Measurements from ENCODE around the gene PODXL.

DNA sequence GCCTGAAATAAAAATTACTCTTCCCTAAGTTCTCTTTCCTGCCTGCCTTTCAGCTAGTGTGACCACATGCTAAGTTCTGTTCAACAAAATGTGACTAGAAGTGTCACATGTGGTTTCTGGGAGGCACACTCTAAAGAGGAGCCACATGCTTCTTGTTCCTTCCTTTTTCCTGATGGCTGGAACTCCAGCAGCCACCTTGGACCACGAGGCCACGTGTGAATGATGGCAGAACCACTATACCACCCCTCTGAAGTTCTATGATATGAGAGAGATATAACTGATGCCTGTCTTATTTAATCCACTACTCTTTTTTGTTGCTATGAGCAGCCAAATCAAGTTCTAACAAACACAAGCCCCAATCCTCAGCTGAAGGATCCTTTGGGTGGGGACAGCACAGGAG is 8.1 kb downstream of the PODXL start:
- TF ChIP-seq, protein P1, sequence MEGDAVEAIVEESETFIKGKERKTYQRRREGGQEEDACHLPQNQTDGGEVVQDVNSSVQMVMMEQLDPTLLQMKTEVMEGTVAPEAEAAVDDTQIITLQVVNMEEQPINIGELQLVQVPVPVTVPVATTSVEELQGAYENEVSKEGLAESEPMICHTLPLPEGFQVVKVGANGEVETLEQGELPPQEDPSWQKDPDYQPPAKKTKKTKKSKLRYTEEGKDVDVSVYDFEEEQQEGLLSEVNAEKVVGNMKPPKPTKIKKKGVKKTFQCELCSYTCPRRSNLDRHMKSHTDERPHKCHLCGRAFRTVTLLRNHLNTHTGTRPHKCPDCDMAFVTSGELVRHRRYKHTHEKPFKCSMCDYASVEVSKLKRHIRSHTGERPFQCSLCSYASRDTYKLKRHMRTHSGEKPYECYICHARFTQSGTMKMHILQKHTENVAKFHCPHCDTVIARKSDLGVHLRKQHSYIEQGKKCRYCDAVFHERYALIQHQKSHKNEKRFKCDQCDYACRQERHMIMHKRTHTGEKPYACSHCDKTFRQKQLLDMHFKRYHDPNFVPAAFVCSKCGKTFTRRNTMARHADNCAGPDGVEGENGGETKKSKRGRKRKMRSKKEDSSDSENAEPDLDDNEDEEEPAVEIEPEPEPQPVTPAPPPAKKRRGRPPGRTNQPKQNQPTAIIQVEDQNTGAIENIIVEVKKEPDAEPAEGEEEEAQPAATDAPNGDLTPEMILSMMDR (IDR thresholded peaks at IDR 0.05; ENCODE audit: insufficient read depth, low read length, poor library complexity, severe bottlenecking) = no peak
- no peak for TF ChIP-seq EZH2phosphoT487 (conservative IDR thresholded peaks at IDR 0.05; ENCODE audit: low read length)

All from SU-DHL-6 (cell line).